K562 (cell line): Measurements from ENCODE around the gene USP44. TPM values are rescaled to one million over a fixed set of nuclear protein-coding genes. Genes with fewer than 3 reads are reported as not detected.

ENCODE experiments used
- CREB1 ChIP-seq, 2 experiments: sonication (generic) in 1 of 2; formaldehyde crosslinking in 1 of 2; IDR thresholded peaks; 2 replicates each; pipeline versions ENCODE4 v1.6.1 to v1.8.0; 2012 to 2022; ENCODE audit warnings: inconsistent platforms in 1 of 2, mild to moderate bottlenecking in 1 of 2, missing genetic modification reagents in 1 of 2, moderate library complexity in 1 of 2
- CREBBP ChIP-seq: IDR thresholded peaks from one replicate; pipeline ENCODE4 v1.6.1; 2012; ENCODE audit warnings: low read depth, mild to moderate bottlenecking, control low read depth, inconsistent platforms, low read length
- CXXC5 ChIP-seq: fragments of 250-450 bp; sonication (Bioruptor Pico); IDR thresholded peaks from 2 replicates; pipeline ENCODE4 v1.8.0; 2022; ENCODE audit warnings: inconsistent platforms, mild to moderate bottlenecking, moderate library complexity
- HMG20B ChIP-seq: fragments of 250-450 bp; sonication (Bioruptor Pico); IDR thresholded peaks from 2 replicates; pipeline ENCODE4 v1.5.0; 2021; ENCODE audit warnings: mild to moderate bottlenecking
- MAZ ChIP-seq, 2 experiments: fragments of 450-650 bp in 1 of 2; sonication (generic) in 1 of 2; formaldehyde crosslinking; IDR thresholded peaks in 1 of 2; conservative IDR thresholded peaks in 1 of 2; 2 replicates each; pipeline versions ENCODE4 v1.4.0 to v1.5.0; 2020; ENCODE audit warnings: mild to moderate bottlenecking in 1 of 2, missing genetic modification reagents in 1 of 2
- MBD1 ChIP-seq: fragments of 250-450 bp; sonication (Bioruptor Pico); IDR thresholded peaks from 2 replicates; pipeline ENCODE4 v1.8.0; 2022; ENCODE audit warnings: inconsistent platforms
- MXI1 ChIP-seq: IDR thresholded peaks from 2 replicates; pipeline ENCODE4 v1.6.1; 2011; ENCODE audit warnings: low read depth, mild to moderate bottlenecking, improper control_type of control experiment, low read length
- NR2C2 ChIP-seq, 2 experiments: fragments of 200-800 bp in 1 of 2; sonication (Bioruptor generic) in 1 of 2; sonication (generic) in 1 of 2; formaldehyde crosslinking in 1 of 2; IDR thresholded peaks; 2 replicates each; pipeline versions ENCODE4 v1.6.1 to v1.8.0; 2016 to 2022; ENCODE audit warnings: mild to moderate bottlenecking in 1 of 2, missing compliant biosample characterization in 1 of 2, missing genetic modification characterization in 1 of 2, missing genetic modification reagents in 1 of 2
- NR4A1 ChIP-seq, 2 experiments: fragments of 250-450 bp in 1 of 2; fragments of 450-650 bp in 1 of 2; sonication (Bioruptor Pico) in 1 of 2; IDR thresholded peaks; 2 replicates each; pipeline versions ENCODE4 v1.4.0 to v1.6.1; 2016 to 2020; ENCODE audit warnings: mild to moderate bottlenecking in 2 of 2, missing compliant biosample characterization in 1 of 2, missing genetic modification characterization in 1 of 2, moderate library complexity in 1 of 2
- POLR2G ChIP-seq: fragments of 200-400 bp; formaldehyde crosslinking; IDR thresholded peaks from 2 replicates; pipeline ENCODE4 v1.6.1; 2017; ENCODE audit warnings: low read depth, mild to moderate bottlenecking, antibody characterized with exemption, low read length, moderate library complexity
- RBFOX2 ChIP-seq: fragments of 200-400 bp; formaldehyde crosslinking; IDR thresholded peaks from 2 replicates; pipeline ENCODE4 v1.6.1; 2017; ENCODE audit warnings: low read depth, mild to moderate bottlenecking, low read length, moderate library complexity
- polyA plus RNA-seq, 8 experiments: library from polyadenylated mRNA; depleted of rRNA in 4 of 8; stranded (reverse) in 5 of 8; unstranded in 3 of 8; fragments of >200 nt; fragmentation: Nextera tagmentation in 2 of 8; fragmentation: Illumina TruSeq in 1 of 8; extraction: Ambion mirVana in 2 of 8; extraction: Trizol in 1 of 8; gene quantifications; 2 replicates each; pipeline versions ENCODE4 v1.2.1 to v1.2.3, GENCODE V29; 2011 to 2014; ENCODE audit warnings: inconsistent platforms in 1 of 8, missing spikeins in 1 of 8
- total RNA-seq, 7 experiments: library from RNA; depleted of rRNA in 6 of 7; stranded (reverse); fragments of >200 nt in 6 of 7; fragmentation: Illumina TruSeq in 2 of 7; extraction: Trizol in 2 of 7; gene quantifications; 2 replicates each; pipeline versions ENCODE4 v1.2.1 to v1.2.3, GENCODE V29; 2011 to 2021; ENCODE audit warnings: low replicate concordance in 1 of 7

The USP44 gene
- total and polyA plus RNA-seq, 9 of the 15 experiments (the other 6 are each of a cell fraction or from before 2014, with no cell fraction given), result 2.1 to 5.7 (median 2.8) TPM

GRCh38 chr12:95548539-95549391 is 2.5 kb downstream of the USP44 start (continued):
- peak; percentile 77 for TF ChIP-seq RBFOX2
- peak; percentile 49; the same call in 1 of the 2 replicates for TF ChIP-seq CXXC5
- TF ChIP-seq MBD1, result no peak
- peak; percentile 49; the same call in 1 of the 2 replicates for TF ChIP-seq CREB1 (IDR thresholded peaks at IDR 0.05)
- TF ChIP-seq CREB1 (CRISPR knock-in tag; IDR thresholded peaks at IDR 0.05), result no peak
- no peak for TF ChIP-seq MXI1
- no peak for TF ChIP-seq HMG20B (CRISPR knock-in tag)
- peak in 1 of 2 experiments; percentile 34; a peak in 3 of 4 replicates for TF ChIP-seq MAZ (CRISPR knock-in tag; conservative IDR thresholded peaks at IDR 0.05 in 1 of 2, IDR thresholded peaks at IDR 0.05 in 1 of 2)
- no peak for TF ChIP-seq NR4A1 (CRISPR knock-in tag; IDR thresholded peaks at IDR 0.05)
- no peak for TF ChIP-seq NR4A1 (tag; IDR thresholded peaks at IDR 0.05)
- TF ChIP-seq NR2C2 (CRISPR knock-in tag; IDR thresholded peaks at IDR 0.05), result no peak
- peak; percentile 25; the same call in 1 of the 2 replicates for TF ChIP-seq NR2C2 (tag; IDR thresholded peaks at IDR 0.05)
- TF ChIP-seq CREBBP, result no peak
- peak; percentile 85 for TF ChIP-seq POLR2G
- TF ChIP-seq, all 486 proteins: peak for 29
